Spleen (tissue), 7 donors: ENCODE results near the gene CHRM1.

Source experiments
- CTCF ChIP-seq, 11 experiments: fragments of 200-600 bp in 7 of 11; fragments of 450-650 bp in 4 of 11; sonication (generic) in 4 of 11; IDR thresholded peaks in 8 of 11; conservative IDR thresholded peaks in 3 of 11; 1 replicate in 7 of 11; 2 replicates in 4 of 11; pipeline versions ENCODE4 v1.4.0 to v1.8.0; 2016 to 2021; ENCODE audit warnings: antibody characterized with exemption in 11 of 11, inconsistent platforms in 4 of 11, mild to moderate bottlenecking in 1 of 11
- POLR2A ChIP-seq, 3 donors: fragments of 450-650 bp; IDR thresholded peaks; one replicate each; pipeline ENCODE4 v1.5.1; 2017; ENCODE audit warnings: antibody characterized with exemption in 3 of 3, mild to moderate bottlenecking in 1 of 3
- donor health status: DM: no; HTN: no; CAD: no; lungs with moderate emphysema.
- donor health status: DM: no; HTN: no; CAD: no.
- donor health status: DM: no; HTN: no; CAD: no.

DNA sequence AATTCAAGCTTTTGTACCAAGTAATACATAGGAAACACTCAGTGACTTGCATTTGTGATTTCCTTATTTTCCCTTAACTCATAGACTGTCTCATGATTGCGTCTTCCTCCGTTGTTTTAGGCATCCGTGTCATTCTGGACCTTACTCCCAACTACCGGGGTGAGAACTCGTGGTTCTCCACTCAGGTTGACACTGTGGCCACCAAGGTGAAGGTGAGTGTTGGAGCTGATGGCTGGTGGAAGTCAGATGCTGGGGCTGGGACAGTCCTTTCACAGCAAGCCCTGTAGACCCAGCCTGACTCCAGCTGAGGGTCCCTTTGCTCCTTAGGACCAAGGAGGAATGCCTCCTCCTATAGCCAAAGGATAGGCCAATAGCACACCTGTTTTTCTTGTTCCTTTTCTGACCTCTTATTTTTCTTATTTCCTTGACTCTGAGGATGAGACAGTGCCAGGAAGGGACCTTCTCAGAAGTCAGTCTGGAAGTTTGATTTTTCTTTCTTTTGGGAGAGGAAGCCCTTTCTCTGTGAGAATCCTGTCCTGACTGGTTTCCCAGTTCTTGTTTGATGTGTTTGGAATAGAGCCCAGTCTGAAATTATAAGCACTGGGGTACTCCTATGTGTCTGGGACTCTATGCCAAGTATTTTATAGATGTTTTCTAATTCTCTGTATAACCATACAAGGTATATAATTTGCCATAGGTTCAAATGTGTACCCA, 38.2 kb downstream of the CHRM1 start:
- no peak for TF ChIP-seq POLR2A (IDR thresholded peaks at IDR 0.05)
- TF ChIP-seq CTCF (IDR thresholded peaks at IDR 0.05 in 8 of 11, conservative IDR thresholded peaks at IDR 0.05 in 3 of 11): no peak
